Measurements from ENCODE around the gene SYNDIG1.

GRCh38 chr20:24560571-24561491 is 91.4 kb downstream of the SYNDIG1 start:
- TF ChIP-seq ATF4 (CRISPR knock-in tag; IDR thresholded peaks at IDR 0.05), result no peak
- TF ChIP-seq SAFB2 (IDR thresholded peaks at IDR 0.05; ENCODE audit: borderline replicate concordance, low read depth, low read length, severe bottlenecking), result no peak
- no peak for TF ChIP-seq SREBF1 (IDR thresholded peaks at IDR 0.05; ENCODE audit: borderline replicate concordance, low read depth, low read length)
- no peak for TF ChIP-seq SMAD4 (CRISPR knock-in tag; conservative IDR thresholded peaks at IDR 0.05)
- no peak for TF ChIP-seq MEF2D (tag; conservative IDR thresholded peaks at IDR 0.05; ENCODE audit: low read depth)
- no peak for TF ChIP-seq JUNB (CRISPR knock-in tag; conservative IDR thresholded peaks at IDR 0.05)
- no peak for TF ChIP-seq EP300 (IDR thresholded peaks at IDR 0.05; ENCODE audit: low read length)
- no peak for TF ChIP-seq SP1 (CRISPR knock-in tag; IDR thresholded peaks at IDR 0.05)
- no peak for TF ChIP-seq NR2F6 (CRISPR knock-in tag; IDR thresholded peaks at IDR 0.05)
